ENCODE results near the gene NFYB.

NFYB gene

DNA sequence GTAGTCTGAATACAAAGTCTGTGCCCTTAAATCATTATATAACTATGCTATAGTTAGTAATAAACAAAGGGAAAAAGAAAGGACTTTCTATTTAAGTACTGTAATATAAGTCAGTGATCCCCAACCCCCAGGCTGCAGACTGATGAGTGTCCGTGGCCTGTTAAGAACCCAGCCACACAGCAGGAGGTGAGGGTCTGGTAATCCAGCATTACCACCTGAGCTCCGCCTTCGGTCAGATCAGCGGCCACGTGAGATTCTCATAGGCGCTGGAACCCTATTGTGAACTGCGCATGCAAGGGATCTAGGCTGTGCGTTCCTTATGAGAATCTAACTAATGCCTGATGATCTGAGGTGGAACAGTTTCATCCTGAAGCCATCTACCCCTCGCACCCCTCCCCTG, 15.7 kb downstream of the NFYB start:
- TF ChIP-seq, protein P1, sequence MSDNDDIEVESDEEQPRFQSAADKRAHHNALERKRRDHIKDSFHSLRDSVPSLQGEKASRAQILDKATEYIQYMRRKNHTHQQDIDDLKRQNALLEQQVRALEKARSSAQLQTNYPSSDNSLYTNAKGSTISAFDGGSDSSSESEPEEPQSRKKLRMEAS (IDR thresholded peaks at IDR 0.05): no peak
- TF ChIP-seq, protein P2, sequence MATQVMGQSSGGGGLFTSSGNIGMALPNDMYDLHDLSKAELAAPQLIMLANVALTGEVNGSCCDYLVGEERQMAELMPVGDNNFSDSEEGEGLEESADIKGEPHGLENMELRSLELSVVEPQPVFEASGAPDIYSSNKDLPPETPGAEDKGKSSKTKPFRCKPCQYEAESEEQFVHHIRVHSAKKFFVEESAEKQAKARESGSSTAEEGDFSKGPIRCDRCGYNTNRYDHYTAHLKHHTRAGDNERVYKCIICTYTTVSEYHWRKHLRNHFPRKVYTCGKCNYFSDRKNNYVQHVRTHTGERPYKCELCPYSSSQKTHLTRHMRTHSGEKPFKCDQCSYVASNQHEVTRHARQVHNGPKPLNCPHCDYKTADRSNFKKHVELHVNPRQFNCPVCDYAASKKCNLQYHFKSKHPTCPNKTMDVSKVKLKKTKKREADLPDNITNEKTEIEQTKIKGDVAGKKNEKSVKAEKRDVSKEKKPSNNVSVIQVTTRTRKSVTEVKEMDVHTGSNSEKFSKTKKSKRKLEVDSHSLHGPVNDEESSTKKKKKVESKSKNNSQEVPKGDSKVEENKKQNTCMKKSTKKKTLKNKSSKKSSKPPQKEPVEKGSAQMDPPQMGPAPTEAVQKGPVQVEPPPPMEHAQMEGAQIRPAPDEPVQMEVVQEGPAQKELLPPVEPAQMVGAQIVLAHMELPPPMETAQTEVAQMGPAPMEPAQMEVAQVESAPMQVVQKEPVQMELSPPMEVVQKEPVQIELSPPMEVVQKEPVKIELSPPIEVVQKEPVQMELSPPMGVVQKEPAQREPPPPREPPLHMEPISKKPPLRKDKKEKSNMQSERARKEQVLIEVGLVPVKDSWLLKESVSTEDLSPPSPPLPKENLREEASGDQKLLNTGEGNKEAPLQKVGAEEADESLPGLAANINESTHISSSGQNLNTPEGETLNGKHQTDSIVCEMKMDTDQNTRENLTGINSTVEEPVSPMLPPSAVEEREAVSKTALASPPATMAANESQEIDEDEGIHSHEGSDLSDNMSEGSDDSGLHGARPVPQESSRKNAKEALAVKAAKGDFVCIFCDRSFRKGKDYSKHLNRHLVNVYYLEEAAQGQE (IDR thresholded peaks at IDR 0.05; ENCODE audit: low read depth): no peak
- TF ChIP-seq, protein P3, sequence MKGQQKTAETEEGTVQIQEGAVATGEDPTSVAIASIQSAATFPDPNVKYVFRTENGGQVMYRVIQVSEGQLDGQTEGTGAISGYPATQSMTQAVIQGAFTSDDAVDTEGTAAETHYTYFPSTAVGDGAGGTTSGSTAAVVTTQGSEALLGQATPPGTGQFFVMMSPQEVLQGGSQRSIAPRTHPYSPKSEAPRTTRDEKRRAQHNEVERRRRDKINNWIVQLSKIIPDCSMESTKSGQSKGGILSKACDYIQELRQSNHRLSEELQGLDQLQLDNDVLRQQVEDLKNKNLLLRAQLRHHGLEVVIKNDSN (IDR thresholded peaks at IDR 0.05): no peak
- no peak for TF ChIP-seq YY1 (IDR thresholded peaks at IDR 0.05; ENCODE audit: low read depth)
- TF ChIP-seq TAF1 (IDR thresholded peaks at IDR 0.05; ENCODE audit: low read depth): no peak
- no peak for TF ChIP-seq ZBTB7A (IDR thresholded peaks at IDR 0.05; ENCODE audit: low read depth)
- TF ChIP-seq EGR1 (IDR thresholded peaks at IDR 0.05): no peak
- no peak for TF ChIP-seq FOXM1 (IDR thresholded peaks at IDR 0.05; ENCODE audit: borderline replicate concordance, low read depth)
- TF ChIP-seq EP300 (IDR thresholded peaks at IDR 0.05; ENCODE audit: borderline replicate concordance): no peak
- no peak for TF ChIP-seq NFIC (IDR thresholded peaks at IDR 0.05)
- TF ChIP-seq CREB1 (IDR thresholded peaks at IDR 0.05; ENCODE audit: low read depth): no peak
- no peak for TF ChIP-seq CEBPB (IDR thresholded peaks at IDR 0.05)
- TF ChIP-seq RAD21 (IDR thresholded peaks at IDR 0.05; ENCODE audit: low read depth): no peak
- TF ChIP-seq TCF12 (IDR thresholded peaks at IDR 0.05; ENCODE audit: low read depth): no peak

DNA sequence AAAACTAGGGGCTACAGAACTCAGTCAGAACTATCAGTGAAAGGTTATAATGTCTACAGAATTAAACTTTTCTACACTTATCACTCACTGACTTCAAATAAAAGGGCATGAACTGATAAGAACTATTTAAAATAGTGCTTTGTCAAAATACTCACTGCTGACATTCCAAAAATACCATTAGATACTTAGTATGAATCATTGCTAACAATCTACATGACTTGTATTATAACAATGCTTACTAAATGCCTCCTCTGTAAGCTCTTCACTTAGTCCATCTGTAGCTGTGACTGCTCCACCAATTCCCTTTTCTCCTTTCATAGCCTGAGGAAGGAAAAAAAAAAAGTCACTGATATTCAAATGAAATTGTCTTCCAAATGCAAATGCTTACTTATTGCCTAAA, 17.0 kb downstream of the NFYB start:
- TF ChIP-seq, protein P2 (IDR thresholded peaks at IDR 0.05; ENCODE audit: low read depth): no peak
- no peak for TF ChIP-seq EGR1 (IDR thresholded peaks at IDR 0.05)
- TF ChIP-seq ZBTB7A (IDR thresholded peaks at IDR 0.05; ENCODE audit: low read depth): no peak
- no peak for TF ChIP-seq EP300 (IDR thresholded peaks at IDR 0.05; ENCODE audit: borderline replicate concordance)
- TF ChIP-seq TAF1 (IDR thresholded peaks at IDR 0.05; ENCODE audit: low read depth): no peak
- no peak for TF ChIP-seq CREB1 (IDR thresholded peaks at IDR 0.05; ENCODE audit: low read depth)
- TF ChIP-seq NFIC (IDR thresholded peaks at IDR 0.05): no peak
- TF ChIP-seq TCF12 (IDR thresholded peaks at IDR 0.05; ENCODE audit: low read depth): no peak
- no peak for TF ChIP-seq RAD21 (IDR thresholded peaks at IDR 0.05; ENCODE audit: low read depth)
- TF ChIP-seq, protein P3 (IDR thresholded peaks at IDR 0.05): no peak
- no peak for TF ChIP-seq CEBPB (IDR thresholded peaks at IDR 0.05)

DNA sequence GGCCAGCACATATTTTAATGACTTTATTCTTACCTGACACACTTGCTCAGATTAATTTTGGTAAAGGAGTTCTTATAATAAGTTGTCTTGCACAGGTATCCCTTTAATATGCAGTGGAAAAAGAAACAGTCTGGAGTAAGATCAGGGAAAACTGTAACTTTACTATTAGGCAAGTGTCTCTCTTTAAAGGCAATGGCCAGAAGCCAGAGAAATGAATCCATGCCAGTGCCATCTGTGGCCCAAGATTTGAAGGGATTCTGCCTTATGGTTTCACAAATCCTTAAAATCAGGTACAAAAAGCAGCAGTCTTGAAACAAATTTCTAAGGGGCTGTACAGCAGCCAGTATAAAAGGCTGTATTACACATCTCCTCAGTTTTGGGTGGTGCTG, 22.4 kb downstream of the NFYB start:
- TF ChIP-seq, protein P3 (IDR thresholded peaks at IDR 0.05): no peak
- TF ChIP-seq TEAD4 (IDR thresholded peaks at IDR 0.05): no peak
- TF ChIP-seq, protein P2 (IDR thresholded peaks at IDR 0.05; ENCODE audit: low read depth): no peak
- TF ChIP-seq, protein P1 (IDR thresholded peaks at IDR 0.05): no peak
- no peak for TF ChIP-seq TAF1 (IDR thresholded peaks at IDR 0.05; ENCODE audit: low read depth)

DNA sequence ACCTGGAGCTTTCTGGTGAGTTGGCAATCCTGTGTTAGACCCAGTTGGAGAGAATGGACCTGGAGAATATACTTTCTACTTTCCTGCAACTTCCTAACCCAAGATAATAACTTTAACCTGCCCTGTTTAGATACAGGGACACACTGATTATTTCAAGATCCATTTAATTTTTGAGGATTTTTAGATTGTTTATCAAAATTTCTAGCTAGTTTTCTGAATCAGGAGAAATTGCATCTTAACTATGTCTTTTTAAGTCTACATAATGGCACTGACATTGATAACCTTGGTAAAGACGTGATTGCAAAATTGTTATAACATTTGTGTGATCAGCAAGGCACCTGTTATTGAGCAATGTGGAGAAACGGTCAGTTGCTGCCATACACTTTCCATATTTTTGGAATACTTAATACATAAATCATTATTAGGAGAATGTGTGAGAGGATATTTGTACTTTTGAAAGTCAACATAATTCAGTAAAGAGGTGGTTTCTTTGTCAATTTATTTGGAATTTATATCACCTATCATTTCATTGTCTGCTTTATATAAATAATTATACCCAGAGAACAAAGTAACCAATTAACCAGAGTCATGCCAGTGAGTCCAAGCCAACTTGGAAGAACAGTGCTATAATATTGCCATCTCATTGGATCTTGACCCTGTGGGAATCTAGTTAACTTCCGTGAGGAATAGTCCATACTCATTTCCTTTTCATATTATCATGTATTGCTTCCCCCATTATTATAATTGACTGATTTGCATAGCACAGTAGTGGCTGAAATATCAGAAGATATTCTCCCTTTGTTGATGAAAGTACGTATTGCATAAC, 28.4 kb downstream of the NFYB start:
- no peak for TF ChIP-seq TEAD4 (IDR thresholded peaks at IDR 0.05)
- TF ChIP-seq TCF12 (IDR thresholded peaks at IDR 0.05; ENCODE audit: low read depth): no peak
- no peak for TF ChIP-seq CREB1 (IDR thresholded peaks at IDR 0.05; ENCODE audit: low read depth)
